MCF 10A (cell line): ENCODE results near the gene PRRX2. TPM values are rescaled to one million over a fixed set of nuclear protein-coding genes. Genes with fewer than 3 reads are reported as not detected.
"Not testable (repeated sequence)": the region's sequence is repeated elsewhere in the genome, so short reads cannot be mapped to it uniquely, and the experiment has no call there.

Source experiments
- BruUV-seq: library from RNA; stranded (reverse); fragments of 400-500 nt; replicated peaks from 2 replicates; lab custom pipeline; 2021; lab: Mats Ljungman, UMichigan
- CTCF ChIA-PET: fragments of 300-600 bp; sonication (Branson Sonifier 250); formaldehyde crosslinking; extraction: SDS; loops from one replicate; lab custom pipeline; 2021; ENCODE audit warnings: antibody characterized with exemption, inconsistent platforms; lab: Yijun Ruan, JAX
- POLR2A ChIA-PET: fragments of 300-600, 350-650 bp; sonication (Branson Sonifier 250); formaldehyde crosslinking; extraction: SDS; loops from one replicate; lab custom pipeline; 2020; ENCODE audit warnings: antibody characterized with exemption, inconsistent platforms; lab: Yijun Ruan, JAX
- DNase-seq: peaks from one replicate; pipeline ENCODE4 v3.0.0-alpha.2; 2018; ENCODE audit not compliant: unreplicated experiment
- H3K27ac Mint-ChIP-seq: one replicate; pipeline ENCODE4 v1.8.0; 2022; ENCODE audit warnings: mild to moderate bottlenecking, low read depth, mixed read lengths; ENCODE audit not compliant: unreplicated experiment
- H3K27me3 Mint-ChIP-seq: one replicate; pipeline ENCODE4 v1.8.0; 2022; ENCODE audit warnings: mixed read lengths; ENCODE audit not compliant: insufficient read depth, unreplicated experiment
- H3K36me3 Mint-ChIP-seq: one replicate; pipeline ENCODE4 v1.8.0; 2022; ENCODE audit warnings: mild to moderate bottlenecking, moderate library complexity, mixed read lengths; ENCODE audit not compliant: insufficient read depth, unreplicated experiment
- H3K4me1 Mint-ChIP-seq: one replicate; pipeline ENCODE4 v1.8.0; 2022; ENCODE audit warnings: mixed read lengths; ENCODE audit not compliant: insufficient read depth, unreplicated experiment
- H3K4me3 Mint-ChIP-seq: one replicate; pipeline ENCODE4 v1.8.0; 2022; ENCODE audit warnings: mild to moderate bottlenecking, moderate library complexity, mixed read lengths; ENCODE audit not compliant: unreplicated experiment
- H3K9me3 Mint-ChIP-seq: one replicate; pipeline ENCODE4 v1.8.0; 2022; ENCODE audit warnings: mixed read lengths; ENCODE audit not compliant: unreplicated experiment
- CTCF ChIP-seq: fragments of 200-600 bp; IDR thresholded peaks from one replicate; pipeline ENCODE4 v1.8.0; 2022; ENCODE audit warnings: antibody characterized with exemption, mild to moderate bottlenecking; ENCODE audit not compliant: unreplicated experiment
- intact Hi-C: fragments of 100-400 bp; cut with micrococcal nuclease; formaldehyde crosslinking; loops from 2 replicates; pipeline ENCODE4 v1.14.1; 2022
- total RNA-seq: library from RNA; stranded (reverse); gene quantifications from 2 replicates; pipeline ENCODE4 v1.2.3, GENCODE V29; 2022

The PRRX2 gene
- total RNA-seq, 1 experiment from 2014 or later: not detected

- BruUV-seq: no TSS peak
- ChIA-PET CTCF (interaction anchor here (0.6 to 1.1 kb wide), 5 partner anchors 8 to 425 kb away, joined by 3 to 8 read pairs (median 3); partner anchors contain the start of gene PTGES), POLR2A (interaction anchor here (0.6 to 8.5 kb wide), 6 partner anchors 10 to 1311 kb away, joined by 3 to 62 read pairs (median 8); partner anchors contain the start of gene PTGES)
- peaks cover 4% of the 10 kb centered on the region for H3K36me3 Mint-ChIP-seq
- no peaks in the 10 kb centered on the region for H3K9me3 Mint-ChIP-seq
- no peak for TF ChIP-seq CTCF
- no peak overlapping the region for H3K4me3 Mint-ChIP-seq
- intact Hi-C loops: no loop called here
- no peaks in the 10 kb centered on the region for H3K27me3 Mint-ChIP-seq
- peaks cover 9% of the 10 kb centered on the region for H3K4me1 Mint-ChIP-seq
- DNase-seq: no peak
- H3K27ac Mint-ChIP-seq: no peak overlapping the region
Measured at GRCh38 chr9:129761293-129761900, 96.0 kb downstream of the PRRX2 start.

- peak; percentile 40 for DNase-seq
- ChIA-PET CTCF (interaction anchor here (0.6 to 1.1 kb wide), 5 partner anchors 9 to 425 kb away, joined by 3 to 8 read pairs (median 3); partner anchors contain the start of gene PTGES), POLR2A (interaction anchor here (0.6 to 8.5 kb wide), 6 partner anchors 11 to 1311 kb away, joined by 3 to 62 read pairs (median 8); partner anchors contain the start of gene PTGES)
- Mint-ChIP-seq H3K4me1 (peaks cover 9% of the 10 kb centered on the region), H3K27me3 (no peaks in the 10 kb centered on the region), H3K4me3 (no peak overlapping the region), H3K27ac (peak overlapping the region; percentile 7), H3K9me3 (no peaks in the 10 kb centered on the region), H3K36me3 (peaks cover 4% of the 10 kb centered on the region)
- BruUV-seq: no TSS peak
- TF ChIP-seq CTCF: no peak
- intact Hi-C loops: no loop called here
Measured at GRCh38 chr9:129761901-129762369, 96.5 kb downstream of the PRRX2 start.

- ChIA-PET POLR2A (interaction anchor here (0.6 to 8.5 kb wide), 5 partner anchors 10 to 660 kb away, joined by 3 to 62 read pairs (median 13); partner anchors contain the start of gene PTGES), CTCF (interaction anchor here (0.7 to 0.8 kb wide), 3 partner anchors 9 to 26 kb away, joined by 3 to 8 read pairs (median 5); partner anchors contain the start of gene PTGES)
Measured at GRCh38 chr9:129762370-129762984, 97.0 kb downstream of the PRRX2 start.

GRCh38 chr9:129762985-129763926 is 97.8 kb downstream of the PRRX2 start:
- H3K4me3 Mint-ChIP-seq: peak overlapping the region; percentile 23
- intact Hi-C loops: no loop called here
- DNase-seq: peak; percentile 72
- BruUV-seq: no TSS peak
- POLR2A ChIA-PET: interaction anchor here (0.8 to 8.5 kb wide), 4 partner anchors 10 to 26 kb away, joined by 3 to 62 read pairs (median 18); partner anchors contain the start of gene PTGES
- peaks cover 4% of the 10 kb centered on the region for H3K36me3 Mint-ChIP-seq
- H3K9me3 Mint-ChIP-seq: no peaks in the 10 kb centered on the region
- CTCF ChIA-PET: interaction anchor here (0.9 kb wide), 1 partner anchor 25 kb away, joined by 3 read pairs; no protein-coding TSS in a partner anchor
- no peaks in the 10 kb centered on the region for H3K27me3 Mint-ChIP-seq
- peaks cover 9% of the 10 kb centered on the region for H3K4me1 Mint-ChIP-seq
- no peak for TF ChIP-seq CTCF
- H3K27ac Mint-ChIP-seq: peak overlapping the region; percentile 7

More at GRCh38 chr9:129762370-129762984, 97.0 kb downstream of the PRRX2 start:
- H3K4me3 Mint-ChIP-seq: peak overlapping the region; percentile 23
- peak; percentile 91 for DNase-seq
- peak overlapping the region; percentile 7 for H3K27ac Mint-ChIP-seq
- H3K36me3 Mint-ChIP-seq, H3K27me3 Mint-ChIP-seq, H3K9me3 Mint-ChIP-seq, intact Hi-C loops, BruUV-seq, H3K4me1 Mint-ChIP-seq: not testable (repeated sequence)
